Left ventricle myocardium superior (tissue), 1 donor: ENCODE results near the gene KRT33A. TPM values are rescaled to one million over a fixed set of nuclear protein-coding genes. Genes with fewer than 3 reads are reported as not detected.
"Not testable (repeated sequence)": the region's sequence is repeated elsewhere in the genome, so short reads cannot be mapped to it uniquely, and the experiment has no call there.

Experiments used
- ATAC-seq: fragments of 200-7000 bp; cut with Tn5 transposase; one replicate; pipeline ENCODE4 v1.9.1; 2020; ENCODE audit warnings: mild to moderate bottlenecking, moderate library complexity
- DNase-seq: peaks from one replicate; pipeline ENCODE4 v3.0.0-alpha.2; 2020
- intact Hi-C: fragments of 100-400 bp; cut with micrococcal nuclease; formaldehyde crosslinking; loops from one replicate; pipeline ENCODE4 v1.11.0; 2022
- total RNA-seq: library from RNA; stranded (reverse); fragmentation: NEBNext Ultra II Directional; extraction: Animal tissue kit (Norgen Biotek cat#: 25700); gene quantifications from one replicate; pipeline ENCODE4 v1.2.1, GENCODE V29; 2021
- donor health status: DM: no; HTN: yes; CAD: no; lungs with severe emphysema.

The KRT33A gene
- total RNA-seq, 1 donor from 2014 or later = not detected

- intact Hi-C loops = no loop called here
- ATAC-seq = no peak
- DNase-seq = no peak
Observed at GRCh38 chr17:41367426-41368075, 16.9 kb upstream of the KRT33A start.

GRCh38 chr17:41366070-41366469, 15.4 kb upstream of the KRT33A start:
- no peak for DNase-seq
- intact Hi-C loops = no loop called here
- no peak for ATAC-seq

- intact Hi-C loops = no loop called here
- ATAC-seq (no peak), DNase-seq (no peak)
Observed at GRCh38 chr17:41363881-41364280, 13.3 kb upstream of the KRT33A start.

- ATAC-seq = no peak
- intact Hi-C loops = no loop called here
- DNase-seq = no peak
Observed at GRCh38 chr17:41360296-41360995, 9.8 kb upstream of the KRT33A start.

DNA sequence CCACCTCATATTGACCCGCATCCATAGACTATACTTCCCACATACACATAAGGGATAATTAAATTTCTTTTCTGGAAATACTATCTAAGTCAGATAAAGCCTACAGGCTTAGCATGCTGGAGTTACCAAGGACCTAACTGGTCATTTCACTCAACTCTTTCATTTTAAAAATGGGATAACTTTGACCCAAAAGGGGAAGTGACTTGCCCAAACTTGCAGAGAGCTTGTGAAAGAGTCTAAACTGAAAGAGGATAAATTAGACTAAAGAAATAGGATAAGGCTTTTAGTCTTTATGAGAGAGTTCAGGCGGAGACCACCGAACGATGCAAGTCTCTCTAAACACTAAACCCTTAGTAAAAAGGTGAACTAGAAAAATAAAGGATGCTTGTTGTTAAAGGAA, 3.9 kb upstream of the KRT33A start:
- no peak for DNase-seq
- no peak for ATAC-seq
- intact Hi-C loops = no loop called here

GRCh38 chr17:41352597-41353366, 2.2 kb upstream of the KRT33A start:
- intact Hi-C loops = no loop called here
- ATAC-seq (no peak), DNase-seq (no peak)

DNA sequence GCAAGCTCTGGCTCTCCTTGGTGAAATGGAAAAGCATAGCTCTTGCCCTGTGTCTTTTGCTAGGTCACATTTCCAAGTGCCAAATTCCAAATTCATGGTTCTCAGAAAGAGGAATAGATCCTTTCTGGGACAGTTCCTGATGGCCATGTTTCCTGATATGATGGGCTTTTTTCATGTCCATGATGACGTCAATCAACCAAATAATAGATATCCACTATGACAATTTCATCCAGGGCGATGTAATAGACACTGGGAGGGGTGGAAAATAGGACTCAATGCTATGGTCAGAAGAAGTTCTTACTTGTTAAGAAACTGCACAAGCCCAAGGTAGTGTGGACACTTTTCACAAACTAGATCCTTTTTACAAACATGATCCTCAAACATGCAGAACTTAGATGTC, 549 bp upstream of the KRT33A start:
- ATAC-seq (no peak), DNase-seq (no peak)
- intact Hi-C loops = no loop called here

- ATAC-seq (no peak), DNase-seq (no peak)
- intact Hi-C loops = no loop called here
Observed at GRCh38 chr17:41347869-41348760, 2.5 kb downstream of the KRT33A start.

DNA sequence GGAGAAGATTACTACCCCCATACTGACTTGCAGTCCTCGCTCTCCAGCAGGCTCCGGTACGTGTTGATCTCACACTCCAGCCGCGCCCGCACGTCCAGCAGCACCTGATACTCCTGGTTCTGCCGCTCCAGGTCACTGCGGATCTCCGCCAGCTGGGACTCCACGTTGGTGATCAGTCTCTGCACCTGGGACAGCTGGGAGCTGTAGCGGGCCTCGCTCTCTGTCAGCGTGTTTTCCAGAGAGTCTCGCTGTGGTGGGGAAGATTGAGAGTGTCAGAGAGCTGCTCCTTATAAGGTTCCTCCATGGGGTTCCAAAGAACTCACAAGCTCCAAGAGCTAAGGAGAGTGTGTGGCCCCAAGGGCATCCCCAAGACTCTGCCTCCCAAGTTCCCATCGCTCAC, 4.2 kb downstream of the KRT33A start:
- intact Hi-C loops, DNase-seq, ATAC-seq: not testable (repeated sequence)

- intact Hi-C loops = no loop called here
- ATAC-seq = no peak
- no peak for DNase-seq
Observed at GRCh38 chr17:41345992-41346391, 4.6 kb downstream of the KRT33A start.

- DNase-seq (no peak), ATAC-seq (no peak)
- intact Hi-C loops = no loop called here
Observed at GRCh38 chr17:41343029-41343428, 7.6 kb downstream of the KRT33A start.

GRCh38 chr17:41340934-41341861, 9.4 kb downstream of the KRT33A start:
- intact Hi-C loops = no loop called here
- ATAC-seq (no peak), DNase-seq (no peak)

DNA sequence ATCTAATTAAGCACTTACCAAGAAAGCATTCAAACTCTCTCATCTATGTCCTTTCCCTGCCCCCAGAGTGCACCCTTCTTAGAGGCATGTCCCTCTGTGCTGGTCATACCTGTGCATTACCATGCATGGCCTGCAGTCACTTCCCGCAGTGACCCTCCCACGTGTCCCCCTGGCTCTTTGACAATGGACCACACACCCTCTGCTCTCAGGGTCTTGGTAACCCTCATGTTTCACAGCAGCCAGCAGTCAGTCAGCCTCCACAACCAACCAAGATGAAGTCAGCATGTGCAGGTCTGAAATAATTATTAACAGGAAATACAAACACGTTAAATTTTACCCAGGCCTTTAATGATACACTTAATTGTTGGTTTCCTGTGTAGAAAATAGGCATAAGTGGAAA, 10.1 kb downstream of the KRT33A start:
- ATAC-seq (no peak), DNase-seq (no peak)
- intact Hi-C loops = no loop called here

- DNase-seq (no peak), ATAC-seq (no peak)
- intact Hi-C loops = no loop called here
Observed at GRCh38 chr17:41339571-41340172, 11.0 kb downstream of the KRT33A start.

GRCh38 chr17:41338961-41339485, 11.6 kb downstream of the KRT33A start:
- DNase-seq (no peak), ATAC-seq (no peak)
- intact Hi-C loops = no loop called here

DNA sequence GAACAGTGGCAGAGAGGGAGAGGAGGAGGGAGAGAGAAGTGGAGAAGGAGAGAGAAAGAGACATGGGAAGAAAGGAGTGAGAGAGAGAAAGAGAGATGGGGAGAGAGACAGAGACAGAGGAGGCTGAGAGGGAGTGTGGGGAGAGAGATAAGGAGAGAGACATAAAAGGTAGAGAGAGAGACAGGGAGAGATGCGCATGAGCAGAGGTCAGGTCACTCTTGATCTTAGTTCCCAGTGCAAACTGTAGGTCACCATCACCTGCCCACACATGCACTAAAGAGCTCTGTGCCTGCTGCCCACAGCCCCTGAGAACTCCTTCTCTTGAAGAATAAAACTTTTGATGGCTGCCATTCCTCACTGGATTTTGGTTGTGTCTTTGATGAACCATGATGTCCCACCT, 14.9 kb downstream of the KRT33A start:
- intact Hi-C loops = no loop called here
- ATAC-seq (no peak), DNase-seq (no peak)

DNA sequence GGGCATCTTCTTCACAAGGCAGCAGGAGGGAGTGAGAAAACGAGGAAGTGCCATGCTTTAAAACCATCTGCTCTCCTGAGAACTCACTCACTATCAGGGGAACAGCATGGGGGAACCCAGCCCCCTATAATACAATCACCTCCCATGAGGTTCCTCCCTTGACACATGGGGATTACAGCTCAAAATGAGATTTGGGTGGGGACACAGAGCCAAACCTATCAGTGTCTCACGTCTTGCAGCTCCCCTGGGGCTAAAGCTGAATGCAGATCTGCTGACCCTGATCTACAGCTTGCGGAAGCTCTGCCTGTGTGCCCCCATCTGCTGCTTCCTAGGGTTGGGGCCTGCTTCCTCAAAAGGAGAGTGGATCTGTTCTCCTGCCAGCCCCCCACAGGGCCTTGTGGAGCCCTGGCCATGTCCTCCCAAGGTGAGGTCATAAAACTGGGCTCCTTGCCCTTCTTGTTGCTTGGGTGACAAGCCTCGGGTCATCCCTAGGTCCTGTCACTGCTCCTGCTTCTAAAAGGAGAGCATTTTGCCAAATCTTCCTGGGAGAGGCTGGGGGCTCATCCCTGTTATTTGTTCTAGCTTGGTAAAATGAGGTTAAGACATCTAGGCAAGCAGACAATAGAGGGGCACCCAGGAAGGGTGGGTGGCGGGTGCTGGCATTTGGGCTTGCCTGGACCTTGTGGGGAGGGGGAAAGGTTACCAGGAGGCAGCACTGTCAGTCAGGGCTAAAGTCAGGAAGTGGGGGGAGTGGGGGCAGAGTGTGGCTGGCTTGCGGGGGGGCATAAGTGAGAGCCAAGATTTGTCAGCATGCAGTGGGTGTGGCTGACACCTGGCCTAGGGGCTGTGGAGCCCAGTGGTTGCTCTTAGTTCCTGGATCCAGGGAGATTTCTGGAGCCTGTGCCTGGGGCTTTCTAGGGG, 16.0 kb downstream of the KRT33A start:
- no peak for DNase-seq

More for the DNA sequence above, 16.0 kb downstream of the KRT33A start:
- no peak for ATAC-seq
- intact Hi-C loops = no loop called here
